ENCODE measurements around the gene CYB5A.

DNA sequence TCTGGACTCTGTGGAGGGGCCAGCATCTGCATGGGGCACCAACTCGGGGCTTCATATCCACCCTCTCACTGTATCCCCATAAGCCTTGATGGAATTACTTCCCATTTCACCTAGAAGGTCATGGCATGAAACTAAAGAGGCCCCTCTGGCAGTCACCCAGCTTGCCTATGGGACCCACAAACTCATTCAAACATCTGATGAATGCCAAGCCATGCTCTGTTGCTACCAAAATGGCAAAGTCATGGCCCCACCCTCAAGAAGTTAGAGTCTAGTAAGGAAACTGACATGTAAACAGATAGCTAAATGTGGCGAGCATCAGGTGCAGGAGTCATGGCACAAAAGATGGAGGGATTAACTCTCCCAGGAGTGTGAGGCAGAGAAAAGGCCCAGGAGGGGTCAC is 14.5 kb downstream of the CYB5A start:
- TF ChIP-seq, protein P1, sequence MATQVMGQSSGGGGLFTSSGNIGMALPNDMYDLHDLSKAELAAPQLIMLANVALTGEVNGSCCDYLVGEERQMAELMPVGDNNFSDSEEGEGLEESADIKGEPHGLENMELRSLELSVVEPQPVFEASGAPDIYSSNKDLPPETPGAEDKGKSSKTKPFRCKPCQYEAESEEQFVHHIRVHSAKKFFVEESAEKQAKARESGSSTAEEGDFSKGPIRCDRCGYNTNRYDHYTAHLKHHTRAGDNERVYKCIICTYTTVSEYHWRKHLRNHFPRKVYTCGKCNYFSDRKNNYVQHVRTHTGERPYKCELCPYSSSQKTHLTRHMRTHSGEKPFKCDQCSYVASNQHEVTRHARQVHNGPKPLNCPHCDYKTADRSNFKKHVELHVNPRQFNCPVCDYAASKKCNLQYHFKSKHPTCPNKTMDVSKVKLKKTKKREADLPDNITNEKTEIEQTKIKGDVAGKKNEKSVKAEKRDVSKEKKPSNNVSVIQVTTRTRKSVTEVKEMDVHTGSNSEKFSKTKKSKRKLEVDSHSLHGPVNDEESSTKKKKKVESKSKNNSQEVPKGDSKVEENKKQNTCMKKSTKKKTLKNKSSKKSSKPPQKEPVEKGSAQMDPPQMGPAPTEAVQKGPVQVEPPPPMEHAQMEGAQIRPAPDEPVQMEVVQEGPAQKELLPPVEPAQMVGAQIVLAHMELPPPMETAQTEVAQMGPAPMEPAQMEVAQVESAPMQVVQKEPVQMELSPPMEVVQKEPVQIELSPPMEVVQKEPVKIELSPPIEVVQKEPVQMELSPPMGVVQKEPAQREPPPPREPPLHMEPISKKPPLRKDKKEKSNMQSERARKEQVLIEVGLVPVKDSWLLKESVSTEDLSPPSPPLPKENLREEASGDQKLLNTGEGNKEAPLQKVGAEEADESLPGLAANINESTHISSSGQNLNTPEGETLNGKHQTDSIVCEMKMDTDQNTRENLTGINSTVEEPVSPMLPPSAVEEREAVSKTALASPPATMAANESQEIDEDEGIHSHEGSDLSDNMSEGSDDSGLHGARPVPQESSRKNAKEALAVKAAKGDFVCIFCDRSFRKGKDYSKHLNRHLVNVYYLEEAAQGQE (tag by site-specific recombination; IDR thresholded peaks at IDR 0.05): no peak
- TF ChIP-seq, protein P2, sequence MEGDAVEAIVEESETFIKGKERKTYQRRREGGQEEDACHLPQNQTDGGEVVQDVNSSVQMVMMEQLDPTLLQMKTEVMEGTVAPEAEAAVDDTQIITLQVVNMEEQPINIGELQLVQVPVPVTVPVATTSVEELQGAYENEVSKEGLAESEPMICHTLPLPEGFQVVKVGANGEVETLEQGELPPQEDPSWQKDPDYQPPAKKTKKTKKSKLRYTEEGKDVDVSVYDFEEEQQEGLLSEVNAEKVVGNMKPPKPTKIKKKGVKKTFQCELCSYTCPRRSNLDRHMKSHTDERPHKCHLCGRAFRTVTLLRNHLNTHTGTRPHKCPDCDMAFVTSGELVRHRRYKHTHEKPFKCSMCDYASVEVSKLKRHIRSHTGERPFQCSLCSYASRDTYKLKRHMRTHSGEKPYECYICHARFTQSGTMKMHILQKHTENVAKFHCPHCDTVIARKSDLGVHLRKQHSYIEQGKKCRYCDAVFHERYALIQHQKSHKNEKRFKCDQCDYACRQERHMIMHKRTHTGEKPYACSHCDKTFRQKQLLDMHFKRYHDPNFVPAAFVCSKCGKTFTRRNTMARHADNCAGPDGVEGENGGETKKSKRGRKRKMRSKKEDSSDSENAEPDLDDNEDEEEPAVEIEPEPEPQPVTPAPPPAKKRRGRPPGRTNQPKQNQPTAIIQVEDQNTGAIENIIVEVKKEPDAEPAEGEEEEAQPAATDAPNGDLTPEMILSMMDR (tag by site-specific recombination; IDR thresholded peaks at IDR 0.05): no peak
- TF ChIP-seq ZNF302 (tag by site-specific recombination; IDR thresholded peaks at IDR 0.05; ENCODE audit: low read depth) (no peak), KLF8 (tag by site-specific recombination; IDR thresholded peaks at IDR 0.05) (no peak)
- TF ChIP-seq, protein P3, sequence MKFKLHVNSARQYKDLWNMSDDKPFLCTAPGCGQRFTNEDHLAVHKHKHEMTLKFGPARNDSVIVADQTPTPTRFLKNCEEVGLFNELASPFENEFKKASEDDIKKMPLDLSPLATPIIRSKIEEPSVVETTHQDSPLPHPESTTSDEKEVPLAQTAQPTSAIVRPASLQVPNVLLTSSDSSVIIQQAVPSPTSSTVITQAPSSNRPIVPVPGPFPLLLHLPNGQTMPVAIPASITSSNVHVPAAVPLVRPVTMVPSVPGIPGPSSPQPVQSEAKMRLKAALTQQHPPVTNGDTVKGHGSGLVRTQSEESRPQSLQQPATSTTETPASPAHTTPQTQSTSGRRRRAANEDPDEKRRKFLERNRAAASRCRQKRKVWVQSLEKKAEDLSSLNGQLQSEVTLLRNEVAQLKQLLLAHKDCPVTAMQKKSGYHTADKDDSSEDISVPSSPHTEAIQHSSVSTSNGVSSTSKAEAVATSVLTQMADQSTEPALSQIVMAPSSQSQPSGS (tag by site-specific recombination; IDR thresholded peaks at IDR 0.05; ENCODE audit: low read depth): no peak

All from HEK293 (cell line).